Stimulated activated CD8-positive, alpha-beta memory T cell treated with anti-CD3 and anti-CD28 coated beads, Interleukin-12 subunit alpha, Interleukin-12 subunit beta, amount 100 ng/mL, for 24 hours (primary cell): ENCODE data around the gene ASAP2.

Experiments
- DNase-seq: peaks from one replicate; pipeline ENCODE4 v3.0.0-alpha.2; 2020; ENCODE audit errors: extremely low read depth

The ASAP2 gene

GRCh38 chr2:9346885-9347284 is 140.3 kb downstream of the ASAP2 start:
- DNase-seq: no peak

DNA sequence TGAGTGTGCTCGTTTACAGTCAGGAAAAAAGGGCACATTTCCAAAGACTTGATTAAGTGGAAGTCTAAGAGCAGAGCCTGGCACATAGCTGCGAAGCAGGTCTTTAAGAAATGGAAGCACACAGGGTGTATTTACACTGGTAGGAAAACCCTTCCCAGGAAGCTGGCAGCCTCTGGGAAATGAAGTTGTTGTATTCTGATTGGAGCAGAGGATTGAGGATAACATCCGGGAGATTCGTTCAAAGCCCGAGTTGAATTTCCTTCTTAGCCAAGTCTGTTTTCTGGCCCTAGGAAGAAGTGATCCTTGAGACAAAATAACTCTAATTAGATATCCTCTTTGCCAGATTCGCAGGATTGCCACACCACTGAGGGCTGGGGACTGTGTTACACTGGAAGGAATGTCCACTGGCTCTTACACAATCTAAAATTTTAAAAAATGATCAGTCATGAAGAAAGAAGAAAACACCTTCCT is 140.8 kb downstream of the ASAP2 start:
- no peak for DNase-seq

DNA sequence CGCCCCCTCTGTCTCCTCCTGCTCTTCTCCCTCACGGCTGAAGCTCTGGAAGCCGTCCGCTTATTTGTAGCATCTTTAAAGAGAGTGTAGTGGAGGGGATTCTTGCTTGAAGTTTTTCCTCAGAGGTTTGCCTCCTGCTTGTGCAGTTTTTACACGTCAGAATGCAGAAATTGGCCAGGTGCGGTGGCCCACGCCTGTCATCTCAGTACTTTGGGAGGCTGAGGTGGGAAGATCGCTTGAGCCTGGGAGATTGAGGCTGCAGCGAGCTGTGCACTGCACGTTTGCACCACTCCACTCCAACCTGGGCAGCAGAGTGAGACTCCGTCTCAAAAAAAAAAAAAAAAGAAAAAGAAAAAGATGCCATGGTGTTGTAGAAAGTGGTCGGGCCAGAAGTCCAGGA is 147.7 kb downstream of the ASAP2 start:
- no peak for DNase-seq

DNA sequence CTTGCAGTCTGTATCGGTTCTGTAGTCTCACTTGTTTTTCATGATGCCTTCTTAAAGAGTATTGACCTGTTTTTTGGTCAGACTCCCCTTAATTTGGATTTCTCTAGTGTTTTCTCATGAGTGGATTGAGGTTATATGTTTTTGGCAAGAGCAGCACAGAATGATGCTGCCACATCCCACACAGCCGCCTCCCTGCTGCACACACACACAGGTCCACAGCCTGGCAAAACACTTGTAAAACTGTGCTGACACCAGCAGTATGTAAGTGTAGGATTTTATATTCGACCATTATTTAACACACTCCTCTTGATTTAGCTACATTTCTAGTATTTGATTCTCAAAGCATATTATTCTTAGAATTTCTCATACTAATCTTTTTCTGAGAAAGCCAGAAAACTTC is 148.7 kb downstream of the ASAP2 start:
- DNase-seq: no peak

- DNase-seq: no peak
Observed at GRCh38 chr2:9355716-9356115, 149.1 kb downstream of the ASAP2 start.

DNA sequence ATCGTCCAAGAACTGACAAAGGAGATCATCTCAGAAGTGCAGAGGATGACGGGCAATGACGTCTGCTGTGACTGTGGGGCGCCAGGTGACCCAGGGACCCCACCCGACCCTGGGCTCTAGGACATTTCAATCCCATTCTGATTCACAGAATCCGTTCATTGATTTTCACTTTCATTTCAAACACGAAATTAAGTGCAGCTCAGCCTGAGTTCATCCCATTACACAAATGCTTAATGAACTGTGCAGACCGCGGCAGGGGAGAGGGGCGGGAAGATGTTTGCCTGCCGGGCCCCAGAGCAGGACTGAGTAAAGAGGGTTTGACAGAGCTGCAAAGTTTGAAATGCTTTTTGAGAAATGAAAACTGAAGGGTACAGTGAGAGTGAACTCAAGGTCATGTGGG is 149.6 kb downstream of the ASAP2 start:
- no peak for DNase-seq

DNA sequence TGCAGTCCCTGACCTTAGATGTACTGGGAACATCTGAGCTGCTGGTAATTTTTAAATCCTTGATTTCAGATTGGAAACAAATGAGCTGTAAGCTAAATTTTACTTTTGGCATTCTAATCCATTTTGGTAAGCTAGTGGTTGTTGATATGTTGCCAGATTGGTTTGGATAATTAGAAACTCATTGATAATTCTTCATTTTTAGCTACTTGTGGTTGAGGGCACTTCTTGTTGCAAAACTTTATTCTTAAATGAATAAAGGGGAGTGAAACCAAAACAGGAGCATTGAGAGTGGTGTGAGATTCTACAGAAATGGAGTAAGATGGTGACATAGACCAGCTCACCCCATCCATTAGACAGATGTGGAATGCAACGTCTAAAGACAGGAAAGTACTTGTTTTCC is 152.2 kb downstream of the ASAP2 start:
- DNase-seq: no peak

- no peak for DNase-seq
Observed at GRCh38 chr2:9359463-9359862, 152.9 kb downstream of the ASAP2 start.

- no peak for DNase-seq
Observed at GRCh38 chr2:9360110-9360509, 153.5 kb downstream of the ASAP2 start.

DNA sequence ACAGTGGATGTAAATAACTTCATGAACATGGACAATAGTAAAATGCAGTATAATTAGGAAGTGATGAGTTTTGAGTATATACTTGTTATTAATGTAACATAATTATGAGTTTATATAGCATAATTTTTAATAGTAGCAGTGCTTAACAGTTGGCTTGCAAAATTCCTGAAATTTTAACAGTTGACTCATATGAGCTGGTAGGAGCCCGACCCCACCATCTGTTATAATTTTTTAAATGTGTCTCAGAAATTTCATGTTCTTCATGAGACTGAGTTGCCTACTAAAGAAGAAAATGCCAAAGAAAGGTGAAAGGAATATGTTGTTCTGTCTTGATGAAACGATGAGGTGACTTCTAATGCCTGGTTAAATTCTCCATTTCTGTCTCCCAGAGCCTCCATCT is 154.1 kb downstream of the ASAP2 start:
- no peak for DNase-seq

GRCh38 chr2:9364373-9364772 is 157.8 kb downstream of the ASAP2 start:
- DNase-seq: no peak

GRCh38 chr2:9364791-9365497 is 158.3 kb downstream of the ASAP2 start:
- no peak for DNase-seq

- DNase-seq: no peak
Observed at GRCh38 chr2:9365498-9366019, 158.9 kb downstream of the ASAP2 start.

DNA sequence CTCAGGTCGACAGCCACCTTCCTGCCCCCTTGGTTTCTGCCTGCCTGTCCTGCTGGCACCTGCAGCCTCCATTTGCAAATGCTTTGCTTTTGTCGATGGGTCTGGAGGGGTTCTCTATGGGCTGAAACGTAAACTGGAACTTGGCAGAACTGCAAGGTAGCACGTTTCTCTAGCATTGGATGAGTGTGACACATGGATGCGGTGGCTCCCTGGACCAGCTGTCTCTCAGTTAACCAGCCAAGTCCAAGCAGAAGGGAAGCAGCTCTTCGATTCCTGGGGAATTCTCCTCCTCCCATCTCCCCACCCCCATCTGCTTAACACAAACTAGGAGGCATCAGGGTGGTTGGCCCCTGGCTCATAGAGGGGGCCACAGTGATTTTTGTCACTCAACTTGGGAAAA is 159.4 kb downstream of the ASAP2 start:
- DNase-seq: no peak

DNA sequence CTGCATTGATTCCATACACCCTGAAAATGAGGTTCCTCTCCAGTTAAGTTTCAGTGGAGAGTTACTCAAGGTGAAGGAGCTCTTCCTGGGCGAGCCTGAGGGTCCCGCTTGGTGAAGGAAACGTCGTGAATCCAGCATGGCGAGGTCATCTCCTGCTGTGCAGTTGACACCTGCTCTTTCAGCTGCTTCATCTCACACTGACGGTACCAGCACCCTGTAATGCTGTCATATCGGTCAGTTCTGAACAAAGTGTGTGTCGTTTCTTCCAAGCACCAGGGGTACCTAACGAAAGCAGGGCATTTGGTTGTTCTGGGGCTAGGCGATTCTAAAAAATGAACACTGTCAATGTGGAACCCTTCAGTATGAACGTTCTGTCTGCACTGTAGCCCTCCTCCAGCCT is 164.1 kb downstream of the ASAP2 start:
- DNase-seq: no peak

GRCh38 chr2:9373047-9373446 is 166.4 kb downstream of the ASAP2 start:
- DNase-seq: no peak

GRCh38 chr2:9373476-9373875 is 166.9 kb downstream of the ASAP2 start:
- DNase-seq: no peak

DNA sequence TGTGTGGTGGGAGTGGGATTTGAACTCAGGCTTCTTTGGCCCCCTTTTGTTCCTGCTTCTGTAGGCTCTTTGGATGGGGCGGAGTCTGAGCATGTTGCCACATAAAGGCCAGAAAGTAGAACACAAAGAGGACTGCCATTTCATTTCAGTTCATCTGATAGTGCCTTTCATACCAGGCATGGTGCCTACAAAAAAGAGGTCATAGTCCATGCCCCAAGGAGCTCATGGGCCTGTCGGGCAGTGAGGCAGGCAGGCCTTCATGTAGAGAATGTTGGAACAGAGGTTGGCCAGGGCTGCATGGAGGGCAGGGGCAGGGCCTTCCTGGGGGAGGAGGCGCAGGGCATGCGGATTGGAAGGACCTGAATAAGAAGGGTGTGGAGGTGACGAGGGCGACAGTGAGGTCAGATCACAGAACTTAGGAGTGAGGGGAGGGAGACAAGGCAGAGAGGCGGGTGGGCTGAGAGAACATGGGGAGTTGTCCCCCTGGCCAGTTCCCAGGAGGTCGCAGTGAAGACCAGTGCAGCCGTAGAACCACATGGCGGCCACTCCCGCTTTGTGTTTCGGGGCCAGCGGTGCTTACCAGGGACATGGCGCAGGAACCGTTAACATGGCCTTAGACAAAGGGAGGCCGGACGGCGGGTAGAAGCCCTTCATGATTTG is 167.6 kb downstream of the ASAP2 start:
- DNase-seq: no peak

DNA sequence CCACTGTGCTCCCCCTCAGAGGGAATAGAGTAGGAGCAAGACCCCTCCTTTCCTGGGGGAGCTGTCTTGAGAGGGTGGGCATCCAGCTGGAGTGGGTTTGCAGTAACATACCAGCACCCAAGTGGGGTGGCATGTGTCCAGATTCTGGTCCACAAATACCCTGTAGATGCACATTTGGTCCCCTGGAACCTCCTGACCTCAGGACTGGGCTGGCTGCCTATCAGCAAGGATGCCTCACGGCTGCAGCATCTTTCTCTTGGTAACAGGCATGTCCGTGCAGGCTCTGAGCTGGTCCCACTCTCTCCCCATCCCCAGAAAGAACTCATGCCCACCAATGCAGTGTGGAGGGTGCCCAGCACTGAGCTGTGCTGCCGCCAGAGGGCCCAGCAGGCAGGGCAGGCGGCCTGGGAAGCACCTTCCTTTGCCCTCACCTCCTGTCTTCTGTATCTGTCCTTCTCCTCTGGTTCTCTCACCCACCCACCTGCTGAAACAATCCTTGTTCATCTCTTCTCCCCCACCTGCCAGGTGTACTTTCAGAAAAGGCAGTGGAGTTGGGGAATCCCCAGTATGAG is 169.3 kb downstream of the ASAP2 start:
- DNase-seq: no peak

- no peak for DNase-seq
Observed at GRCh38 chr2:9377461-9378097, 171.0 kb downstream of the ASAP2 start.

- no peak for DNase-seq
Observed at GRCh38 chr2:9378433-9379390, 172.1 kb downstream of the ASAP2 start.
